ENCODE measurements around the gene MAP2K5.

GRCh38 chr15:67779549-67780111 is 237.1 kb downstream of the MAP2K5 start:
- TF ChIP-seq CTCF (IDR thresholded peaks at IDR 0.05; ENCODE audit: poor library complexity, severe bottlenecking) (no peak), RAD21 (conservative IDR thresholded peaks at IDR 0.05) (no peak), EP300 (conservative IDR thresholded peaks at IDR 0.05; ENCODE audit: poor library complexity, severe bottlenecking) (peak; percentile 15), MXI1 (conservative IDR thresholded peaks at IDR 0.05; ENCODE audit: poor library complexity, severe bottlenecking) (no peak), TAF1 (IDR thresholded peaks at IDR 0.05; ENCODE audit: low read depth) (no peak), REST (IDR thresholded peaks at IDR 0.05; ENCODE audit: borderline replicate concordance) (no peak), SMC3 (conservative IDR thresholded peaks at IDR 0.05; ENCODE audit: poor library complexity) (no peak), EZH2 (IDR thresholded peaks at IDR 0.05; ENCODE audit: borderline replicate concordance, insufficient read depth, low read length, poor library complexity, severe bottlenecking) (no peak)
